ENCODE data around the gene CCDC92.

The CCDC92 gene

GRCh38 chr12:123890536-123890902 is 82.1 kb downstream of the CCDC92 start:
- no peak for DNase-seq (ENCODE audit: low read depth in 2 of 2)

- DNase-seq (ENCODE audit: low read depth in 2 of 2): no peak
These were observed 82.6 kb downstream of the CCDC92 start for GRCh38 chr12:123889848-123890535.

DNA sequence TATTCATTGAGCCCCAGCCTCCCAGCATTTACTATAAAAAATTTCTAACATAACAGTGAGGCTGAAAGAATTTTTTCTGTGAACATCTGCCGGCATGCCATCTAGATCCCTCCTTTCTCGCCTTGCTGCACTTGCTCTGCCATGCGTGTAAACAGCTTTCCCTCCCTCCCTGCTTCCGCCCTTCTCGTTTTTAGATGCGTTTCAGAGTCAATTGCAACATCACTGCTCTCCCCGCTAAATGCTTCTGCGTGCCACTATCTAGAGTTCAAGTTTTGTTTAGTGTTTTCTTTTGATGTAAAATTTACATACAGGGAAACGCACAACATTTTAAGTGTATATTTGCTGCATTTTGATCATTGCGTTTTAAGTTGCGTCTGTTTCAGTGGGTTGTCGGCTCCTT is 83.6 kb downstream of the CCDC92 start:
- no peak for DNase-seq (ENCODE audit: low read depth in 2 of 2)

DNA sequence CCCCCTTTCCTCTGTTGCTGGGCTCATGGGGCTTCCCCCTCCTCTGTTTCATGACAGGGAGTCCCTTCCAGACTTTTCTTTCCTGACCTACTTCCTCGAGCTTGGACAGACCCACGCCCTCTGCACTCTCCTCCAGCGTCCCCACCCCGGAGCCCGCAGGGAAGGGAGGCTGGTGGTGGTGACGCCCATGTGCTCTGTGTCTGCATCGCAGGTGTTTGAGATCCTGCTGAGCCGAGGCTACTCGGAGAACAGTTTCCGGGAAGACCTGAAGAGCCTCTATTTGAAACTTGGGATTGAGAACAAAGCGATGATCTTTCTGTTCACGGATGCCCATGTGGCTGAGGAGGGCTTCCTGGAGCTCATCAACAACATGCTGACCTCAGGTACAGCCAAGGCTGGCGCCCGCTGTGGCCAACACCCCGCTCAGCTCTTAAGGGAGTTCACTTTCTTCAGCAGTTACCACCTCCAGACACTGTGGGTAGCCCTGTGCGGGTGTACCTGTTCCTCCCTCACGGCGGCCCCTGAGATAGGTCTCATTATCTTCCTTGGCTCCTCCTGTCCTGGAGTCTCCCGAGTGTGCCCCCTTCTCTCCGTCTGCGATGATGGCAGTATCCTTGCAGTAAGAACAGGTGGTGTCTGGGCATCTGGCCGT is 85.6 kb downstream of the CCDC92 start:
- no peak for DNase-seq (ENCODE audit: low read depth in 2 of 2)

GRCh38 chr12:123886258-123886657 is 86.4 kb downstream of the CCDC92 start:
- no peak for DNase-seq (ENCODE audit: low read depth in 2 of 2)

Measured in stimulated activated CD8-positive, alpha-beta memory T cell treated with anti-CD3 and anti-CD28 coated beads, Interleukin-2, amount 100 ng/mL, for 48 hours (primary cell).